Epithelial cell of esophagus (primary cell): ENCODE measurements around the gene WDR93.

Experiments
- DNase-seq: peaks from one replicate; pipeline ENCODE4 v3.0.0; 2010; ENCODE audit warnings: low read depth
- H3K4me3 ChIP-seq: 2 replicates; pipeline ENCODE4 v1.5.1; 2011; ENCODE audit warnings: mild to moderate bottlenecking, low read length, control low read depth
- TF ChIP-seq, protein P1 (sequence below): IDR thresholded peaks from 2 replicates; pipeline ENCODE4 v1.5.1; 2011; ENCODE audit warnings: low read depth, mild to moderate bottlenecking, low read length, control low read depth, inconsistent platforms; ENCODE audit not compliant: insufficient read depth; ENCODE audit errors: missing control alignments

Gene WDR93

DNA sequence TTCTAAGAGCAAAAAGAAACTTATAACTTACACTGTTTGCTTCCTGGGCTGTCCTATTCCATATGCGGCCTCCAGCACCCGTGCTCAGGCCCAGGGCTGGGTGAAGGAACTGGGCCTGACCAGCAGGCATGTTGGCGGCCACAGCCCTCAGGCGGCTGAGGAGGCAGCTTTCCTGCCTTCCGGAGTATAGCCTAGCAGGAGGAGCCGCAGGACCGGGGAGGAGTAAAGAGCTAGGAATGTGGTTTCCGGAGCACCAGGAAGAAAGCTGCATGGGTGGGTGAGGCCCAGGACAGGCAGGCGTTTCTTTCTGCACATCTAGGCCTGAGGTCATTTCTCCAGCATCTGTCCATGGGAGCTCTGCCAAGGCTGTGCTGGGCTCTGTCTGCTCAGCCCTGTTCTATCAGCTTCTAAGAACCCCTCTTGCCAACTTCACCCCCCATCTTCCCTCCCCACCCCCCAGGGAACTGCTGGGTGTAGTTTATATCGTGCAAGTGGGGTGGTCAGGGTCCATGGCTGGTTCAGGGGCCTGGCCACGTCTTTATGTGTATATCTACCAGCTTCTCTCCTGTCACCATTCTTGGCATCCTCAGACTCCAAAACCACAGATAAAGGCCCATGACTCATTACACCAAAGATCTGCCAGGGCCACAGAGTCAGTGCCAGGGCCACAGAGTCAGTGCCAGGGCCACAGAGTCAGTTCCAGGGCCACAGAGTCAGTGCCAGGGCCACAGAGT, 27.6 kb upstream of the WDR93 start:
- TF ChIP-seq, protein P1, sequence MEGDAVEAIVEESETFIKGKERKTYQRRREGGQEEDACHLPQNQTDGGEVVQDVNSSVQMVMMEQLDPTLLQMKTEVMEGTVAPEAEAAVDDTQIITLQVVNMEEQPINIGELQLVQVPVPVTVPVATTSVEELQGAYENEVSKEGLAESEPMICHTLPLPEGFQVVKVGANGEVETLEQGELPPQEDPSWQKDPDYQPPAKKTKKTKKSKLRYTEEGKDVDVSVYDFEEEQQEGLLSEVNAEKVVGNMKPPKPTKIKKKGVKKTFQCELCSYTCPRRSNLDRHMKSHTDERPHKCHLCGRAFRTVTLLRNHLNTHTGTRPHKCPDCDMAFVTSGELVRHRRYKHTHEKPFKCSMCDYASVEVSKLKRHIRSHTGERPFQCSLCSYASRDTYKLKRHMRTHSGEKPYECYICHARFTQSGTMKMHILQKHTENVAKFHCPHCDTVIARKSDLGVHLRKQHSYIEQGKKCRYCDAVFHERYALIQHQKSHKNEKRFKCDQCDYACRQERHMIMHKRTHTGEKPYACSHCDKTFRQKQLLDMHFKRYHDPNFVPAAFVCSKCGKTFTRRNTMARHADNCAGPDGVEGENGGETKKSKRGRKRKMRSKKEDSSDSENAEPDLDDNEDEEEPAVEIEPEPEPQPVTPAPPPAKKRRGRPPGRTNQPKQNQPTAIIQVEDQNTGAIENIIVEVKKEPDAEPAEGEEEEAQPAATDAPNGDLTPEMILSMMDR, result no peak
- DNase-seq, result peak; percentile 81
- no peak overlapping the region for H3K4me3 ChIP-seq

DNA sequence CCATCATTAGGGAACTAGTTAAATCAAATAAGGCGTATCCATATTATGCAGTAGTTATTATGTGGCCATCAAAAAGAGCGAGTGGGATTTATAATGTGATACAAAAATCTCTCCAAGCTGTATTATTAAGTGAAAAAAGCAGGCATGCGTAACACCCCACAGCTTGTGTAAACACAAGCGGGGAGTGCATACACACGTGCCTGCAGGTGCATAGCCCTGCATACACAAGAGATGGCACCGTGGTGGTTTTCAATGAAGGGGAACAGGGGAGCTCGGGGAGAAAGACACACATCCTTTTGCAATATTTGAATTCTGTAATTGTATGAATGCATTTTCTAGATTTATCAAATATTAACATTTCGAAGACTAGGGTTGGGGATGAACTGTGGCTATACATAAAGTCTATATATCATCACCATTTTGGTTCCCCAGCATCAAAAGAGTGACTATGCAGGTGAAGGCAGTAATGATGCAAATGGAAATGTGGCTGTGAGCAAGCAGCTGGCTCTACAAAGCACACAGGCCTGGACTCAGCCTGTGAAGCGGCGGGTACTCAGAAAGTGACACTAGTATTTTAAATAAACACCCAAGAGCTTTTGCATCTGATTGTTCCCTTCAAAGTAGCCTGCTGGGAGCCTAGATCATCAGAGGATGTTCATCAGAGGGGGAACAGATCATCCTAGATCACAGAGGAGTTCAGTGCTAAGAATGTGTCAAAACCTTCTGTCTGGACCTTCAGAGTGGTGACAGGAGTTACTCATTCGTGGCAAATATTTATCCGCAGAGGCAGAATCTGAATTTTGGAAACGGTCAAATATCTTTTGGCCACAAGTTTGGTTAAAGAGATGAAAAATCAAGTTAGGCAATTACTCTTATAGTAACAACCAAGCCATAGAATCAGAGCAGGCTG, 25.9 kb upstream of the WDR93 start:
- no peak for DNase-seq
- TF ChIP-seq, protein P1, result no peak
- no peak overlapping the region for H3K4me3 ChIP-seq

DNA sequence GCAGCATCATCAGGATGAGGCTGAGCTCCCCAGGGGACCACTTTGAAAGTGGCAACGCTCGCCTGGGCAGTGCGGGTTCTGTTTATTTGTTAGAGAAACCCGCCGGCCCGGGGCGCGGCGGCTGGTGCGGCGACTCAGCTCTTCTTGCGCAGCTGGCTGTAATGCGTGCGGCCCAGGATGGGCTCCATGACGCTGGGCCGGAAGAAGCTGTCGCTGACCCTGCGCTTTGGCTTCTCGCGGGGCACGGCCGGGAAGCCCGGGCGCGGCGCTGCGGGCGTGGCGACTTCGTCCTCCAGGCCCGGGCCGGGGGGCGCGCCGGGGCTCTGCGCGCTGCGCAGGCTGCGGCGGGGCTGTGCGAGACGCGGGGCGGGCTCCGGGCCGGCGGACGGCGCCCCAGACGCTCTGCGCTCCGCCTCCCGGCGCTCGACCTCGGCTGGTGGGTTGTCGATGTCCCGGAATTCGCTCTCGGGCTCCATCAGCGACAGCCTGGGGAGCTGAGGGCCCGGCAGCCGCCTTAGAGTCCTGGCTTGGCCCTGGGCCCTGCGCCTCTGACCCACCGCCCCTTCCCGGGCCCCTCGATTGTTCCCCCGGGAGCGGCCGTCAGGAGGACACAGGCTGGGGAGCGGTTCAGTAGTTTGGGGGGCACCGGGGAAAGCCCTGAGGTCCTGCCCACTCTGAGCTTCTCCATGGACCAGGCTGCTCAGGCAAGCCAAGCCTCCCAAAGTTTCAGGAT, 25.0 kb upstream of the WDR93 start:
- DNase-seq, result peak; percentile 41
- H3K4me3 ChIP-seq, result peak overlapping the region; percentile 34
- TF ChIP-seq, protein P1, result no peak

DNA sequence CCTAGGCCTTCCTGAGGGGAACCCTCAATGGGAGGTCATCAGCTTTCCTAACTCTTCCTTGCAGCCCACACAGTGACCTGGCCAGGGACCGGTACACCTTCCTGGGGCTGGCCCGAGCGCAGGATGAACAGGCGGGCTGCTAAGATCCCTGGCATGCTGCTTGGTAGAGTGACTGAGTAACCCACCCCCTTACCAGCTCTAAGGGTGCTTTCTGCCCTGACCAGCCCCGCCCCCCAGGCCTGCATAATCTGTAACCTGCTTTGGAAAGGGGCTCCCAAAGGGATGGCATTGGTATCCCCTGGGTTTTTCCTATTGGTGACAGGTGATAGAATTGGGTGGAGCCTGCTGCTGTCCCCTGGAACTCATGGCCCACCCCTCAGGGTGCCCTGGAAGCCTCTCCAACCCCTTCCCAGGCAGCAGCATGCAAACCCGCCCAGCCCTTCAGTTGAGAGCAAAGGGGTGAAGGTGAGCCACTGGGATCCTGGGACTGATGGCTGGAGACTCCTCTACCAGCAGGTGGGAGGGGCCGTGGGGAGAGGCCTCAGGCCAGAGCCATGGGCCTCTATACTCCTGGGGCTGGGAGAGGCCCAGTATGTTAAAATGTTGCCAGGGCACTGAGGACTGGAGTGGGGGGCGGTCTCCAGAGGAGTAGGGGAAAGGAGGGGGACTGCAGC, 24.3 kb upstream of the WDR93 start:
- no peak for DNase-seq
- TF ChIP-seq, protein P1, result no peak
- no peak overlapping the region for H3K4me3 ChIP-seq

DNA sequence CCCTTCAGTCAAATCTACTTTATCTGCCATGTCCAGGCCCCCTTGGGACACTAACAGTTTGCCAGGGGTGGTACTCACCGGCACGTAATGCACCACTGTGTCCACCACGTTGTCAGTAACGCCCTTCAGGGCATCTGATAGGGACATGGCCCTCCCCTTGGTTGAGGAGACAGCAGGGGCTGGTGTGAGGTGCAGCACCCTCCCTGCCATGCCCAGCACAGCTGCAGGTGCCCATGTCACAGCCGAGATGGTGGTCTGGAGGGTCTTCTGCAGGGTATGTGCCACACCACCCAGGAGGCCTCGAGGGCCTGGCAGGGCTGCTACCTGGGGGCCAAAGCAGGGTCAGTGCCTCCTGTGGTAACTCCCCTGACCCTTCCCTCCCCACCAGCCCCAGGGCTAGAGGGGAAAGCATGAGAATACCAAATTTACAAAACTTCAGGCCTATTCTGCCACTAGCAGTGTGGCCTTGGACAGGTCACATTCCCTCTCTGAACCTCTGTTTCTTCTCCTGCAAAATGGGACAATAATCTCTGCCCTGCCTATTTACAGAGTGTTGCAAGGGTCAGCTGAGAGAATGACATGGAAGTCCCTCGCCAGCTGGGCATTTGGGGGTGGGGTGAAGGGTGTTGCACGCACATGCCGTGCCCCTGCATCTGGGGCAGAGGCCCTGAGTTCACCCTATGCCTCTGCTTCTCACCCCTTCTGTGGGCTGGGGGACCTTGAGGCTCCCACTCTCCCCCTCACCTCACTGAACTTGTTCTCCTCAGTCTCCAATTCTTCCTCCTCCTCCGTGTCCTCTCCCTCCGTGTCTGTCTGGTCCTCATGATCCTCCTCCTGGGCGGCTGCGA, 23.5 kb upstream of the WDR93 start:
- H3K4me3 ChIP-seq, result no peak overlapping the region
- TF ChIP-seq, protein P1, result no peak
- no peak for DNase-seq

DNA sequence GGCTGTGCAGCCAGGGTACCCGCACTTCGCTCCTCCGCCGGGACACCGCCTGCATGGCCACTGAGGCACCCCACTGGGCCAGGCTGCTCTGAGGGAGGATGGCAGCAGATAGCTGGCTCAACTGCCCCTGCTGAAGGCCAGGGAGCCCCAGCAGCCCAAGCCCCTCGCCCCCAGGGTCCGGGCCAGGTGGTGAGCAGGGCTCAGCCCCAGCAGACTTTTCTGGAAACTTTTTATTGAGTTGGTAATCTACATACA, 23.0 kb upstream of the WDR93 start:
- H3K4me3 ChIP-seq, result no peak overlapping the region
- TF ChIP-seq, protein P1, result no peak
- DNase-seq, result no peak
